GM21717 (cell line): ENCODE results near the gene FBXO31.

Experiments used
- ATAC-seq: cut with Tn5 transposase; IDR thresholded peaks from one replicate; pipeline ENCODE4 v1.9.1; 2021; ENCODE audit warnings: mild to moderate bottlenecking, moderate library complexity; ENCODE audit not compliant: unreplicated experiment

The FBXO31 gene

GRCh38 chr16:87316923-87317749, 66.4 kb downstream of the FBXO31 start, which contains the start of gene C16orf95:
C16orf95 (minus strand) TSS chr16:87317392; CDS start chr16:87317242, 150 bp downstream.
- ATAC-seq: peak; percentile 95

- ATAC-seq: no peak
Measured at GRCh38 chr16:87316450-87316922, 67.1 kb downstream of the FBXO31 start.

GRCh38 chr16:87314990-87315420, 68.6 kb downstream of the FBXO31 start:
- no peak for ATAC-seq

- ATAC-seq: no peak
Measured at GRCh38 chr16:87312008-87312407, 71.6 kb downstream of the FBXO31 start.

GRCh38 chr16:87311387-87311786, 72.2 kb downstream of the FBXO31 start:
- ATAC-seq: no peak

- ATAC-seq: no peak
Measured at GRCh38 chr16:87310610-87311009, 73.0 kb downstream of the FBXO31 start.

GRCh38 chr16:87309620-87310525, 73.7 kb downstream of the FBXO31 start:
- no peak for ATAC-seq

- ATAC-seq: no peak
Measured at GRCh38 chr16:87308826-87309225, 74.8 kb downstream of the FBXO31 start.

GRCh38 chr16:87306516-87306915, 77.1 kb downstream of the FBXO31 start:
- ATAC-seq: no peak

- ATAC-seq: no peak
Measured at GRCh38 chr16:87305505-87306391, 77.8 kb downstream of the FBXO31 start.

GRCh38 chr16:87304951-87305350, 78.6 kb downstream of the FBXO31 start:
- ATAC-seq: no peak

GRCh38 chr16:87303962-87304521, 79.5 kb downstream of the FBXO31 start:
- no peak for ATAC-seq

GRCh38 chr16:87303431-87303930, 80.1 kb downstream of the FBXO31 start:
- ATAC-seq: no peak

- ATAC-seq: no peak
Measured at GRCh38 chr16:87298857-87299465, 84.6 kb downstream of the FBXO31 start.

- no peak for ATAC-seq
Measured at GRCh38 chr16:87297918-87298631, 85.5 kb downstream of the FBXO31 start.

GRCh38 chr16:87297407-87297806, 86.2 kb downstream of the FBXO31 start:
- ATAC-seq: no peak

GRCh38 chr16:87295661-87296531, 87.7 kb downstream of the FBXO31 start:
- ATAC-seq: no peak

- ATAC-seq: no peak
Measured at GRCh38 chr16:87295259-87295658, 88.3 kb downstream of the FBXO31 start.
